ENCODE data around the gene MAGEA8.
"Not testable (repeated sequence)": the region's sequence is repeated elsewhere in the genome, so short reads cannot be mapped to it uniquely, and the experiment has no call there.

MAGEA8 gene

GRCh38 chrX:149903889-149904748 is 23.1 kb downstream of the MAGEA8 start:
- no peak for DNase-seq (ENCODE audit: low spot score)

GRCh38 chrX:149908308-149908707 is 27.3 kb downstream of the MAGEA8 start:
- DNase-seq (ENCODE audit: low spot score): no peak

- no peak for DNase-seq (ENCODE audit: low spot score)
Measured at GRCh38 chrX:149908727-149909126, 27.7 kb downstream of the MAGEA8 start.

- DNase-seq (ENCODE audit: low spot score): no peak
Measured at GRCh38 chrX:149909324-149910177, 28.6 kb downstream of the MAGEA8 start.

- no peak for DNase-seq (ENCODE audit: low spot score)
Measured at GRCh38 chrX:149910178-149910695, 29.3 kb downstream of the MAGEA8 start.

GRCh38 chrX:149916745-149917392 is 35.9 kb downstream of the MAGEA8 start:
- no peak for DNase-seq (ENCODE audit: low spot score)

- DNase-seq (ENCODE audit: low spot score): not testable (repeated sequence)
Measured at GRCh38 chrX:149923836-149924235, 42.9 kb downstream of the MAGEA8 start.

GRCh38 chrX:149924434-149924833 is 43.5 kb downstream of the MAGEA8 start:
- not testable (repeated sequence) for DNase-seq (ENCODE audit: low spot score)

GRCh38 chrX:149927245-149927963 is 46.4 kb downstream of the MAGEA8 start:
- DNase-seq (ENCODE audit: low spot score): not testable (repeated sequence)

GRCh38 chrX:149927964-149928258 is 46.9 kb downstream of the MAGEA8 start:
- not testable (repeated sequence) for DNase-seq (ENCODE audit: low spot score)

GRCh38 chrX:149928635-149929034 is 47.7 kb downstream of the MAGEA8 start:
- not testable (repeated sequence) for DNase-seq (ENCODE audit: low spot score)

GRCh38 chrX:149929400-149929799 is 48.4 kb downstream of the MAGEA8 start, which contains the start of gene HSFX4:
Gene HSFX4, plus strand, starts transcription at chrX:149929573. Its CDS starts 72 bp downstream, at chrX:149929645.
- DNase-seq (ENCODE audit: low spot score): not testable (repeated sequence)

GRCh38 chrX:149931355-149931754 is 50.4 kb downstream of the MAGEA8 start:
- DNase-seq (ENCODE audit: low spot score): not testable (repeated sequence)

- not testable (repeated sequence) for DNase-seq (ENCODE audit: low spot score)
Measured at GRCh38 chrX:149932150-149932549, 51.2 kb downstream of the MAGEA8 start.

- DNase-seq (ENCODE audit: low spot score): not testable (repeated sequence)
Measured at GRCh38 chrX:149932970-149933369, 52.0 kb downstream of the MAGEA8 start.

GRCh38 chrX:149933547-149933946 is 52.6 kb downstream of the MAGEA8 start:
- not testable (repeated sequence) for DNase-seq (ENCODE audit: low spot score)

All from hepatic stellate cell (primary cell).